DOHH2 (cell line): ENCODE data around the gene ATP13A2.

Experiments
- EZH2phosphoT487 ChIP-seq: fragments of 200-600 bp; sonication (generic); IDR thresholded peaks from 2 replicates; pipeline ENCODE4 v1.6.1; 2017; ENCODE audit warnings: borderline replicate concordance, mild to moderate bottlenecking, antibody characterized with exemption, low read length, moderate library complexity, mixed read lengths
- TF ChIP-seq, protein P1 (sequence below): fragments of 200-600 bp; sonication (generic); IDR thresholded peaks from one replicate; pipeline ENCODE4 v1.5.1; 2014; ENCODE audit warnings: antibody characterized with exemption, mild to moderate bottlenecking, low read depth, low read length; ENCODE audit not compliant: poor library complexity, severe bottlenecking

DNA sequence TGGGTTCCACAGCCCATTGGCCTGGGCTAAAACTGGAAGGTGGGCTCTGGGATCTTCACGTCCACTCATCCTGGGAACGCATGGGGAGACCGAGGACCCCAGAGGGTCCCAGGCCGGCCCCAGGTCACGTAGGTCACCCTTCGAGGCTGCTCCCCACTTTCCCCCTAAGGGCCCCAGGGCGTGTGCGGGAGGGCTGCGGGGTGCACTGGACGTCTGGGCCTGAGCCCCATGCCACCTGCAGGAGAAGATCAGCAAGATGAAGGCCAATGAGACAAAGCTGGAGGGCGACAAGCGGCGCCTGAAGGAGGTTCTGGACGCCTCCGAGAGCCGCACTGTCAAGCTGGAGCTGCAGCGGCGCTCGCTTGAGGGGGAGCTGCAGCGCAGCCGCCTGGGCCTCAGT lies 43.8 kb downstream of the ATP13A2 start:
- TF ChIP-seq, protein P1, sequence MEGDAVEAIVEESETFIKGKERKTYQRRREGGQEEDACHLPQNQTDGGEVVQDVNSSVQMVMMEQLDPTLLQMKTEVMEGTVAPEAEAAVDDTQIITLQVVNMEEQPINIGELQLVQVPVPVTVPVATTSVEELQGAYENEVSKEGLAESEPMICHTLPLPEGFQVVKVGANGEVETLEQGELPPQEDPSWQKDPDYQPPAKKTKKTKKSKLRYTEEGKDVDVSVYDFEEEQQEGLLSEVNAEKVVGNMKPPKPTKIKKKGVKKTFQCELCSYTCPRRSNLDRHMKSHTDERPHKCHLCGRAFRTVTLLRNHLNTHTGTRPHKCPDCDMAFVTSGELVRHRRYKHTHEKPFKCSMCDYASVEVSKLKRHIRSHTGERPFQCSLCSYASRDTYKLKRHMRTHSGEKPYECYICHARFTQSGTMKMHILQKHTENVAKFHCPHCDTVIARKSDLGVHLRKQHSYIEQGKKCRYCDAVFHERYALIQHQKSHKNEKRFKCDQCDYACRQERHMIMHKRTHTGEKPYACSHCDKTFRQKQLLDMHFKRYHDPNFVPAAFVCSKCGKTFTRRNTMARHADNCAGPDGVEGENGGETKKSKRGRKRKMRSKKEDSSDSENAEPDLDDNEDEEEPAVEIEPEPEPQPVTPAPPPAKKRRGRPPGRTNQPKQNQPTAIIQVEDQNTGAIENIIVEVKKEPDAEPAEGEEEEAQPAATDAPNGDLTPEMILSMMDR: no peak
- TF ChIP-seq EZH2phosphoT487: no peak
